PC-3 (cell line): ENCODE results near the gene NDUFAF2. TPM values are rescaled to one million over a fixed set of nuclear protein-coding genes. Genes with fewer than 3 reads are reported as not detected.

Experiments
- ATAC-seq: fragments of 200-7000 bp; cut with Tn5 transposase; 2 replicates; pipeline ENCODE4 v1.9.1; 2020; ENCODE audit warnings: mild to moderate bottlenecking, moderate library complexity
- BruUV-seq: library from RNA; stranded (reverse); fragments of 400-500 nt; replicated peaks from 2 replicates; lab custom pipeline; 2021; lab: Mats Ljungman, UMichigan
- CTCF ChIA-PET: fragments of 300-600 bp; sonication (Branson Sonifier 250); formaldehyde crosslinking; loops from one replicate; lab custom pipeline; 2022; ENCODE audit warnings: antibody characterized with exemption; lab: Charles Lee
- POLR2A ChIA-PET: fragments of 300-600 bp; sonication (Branson Sonifier 250); formaldehyde crosslinking; loops from one replicate; lab custom pipeline; 2022; ENCODE audit warnings: antibody characterized with exemption; ENCODE audit not compliant: unreplicated experiment; lab: Charles Lee
- DNase-seq: peaks from one replicate; pipeline ENCODE4 v3.0.0-alpha.2; 2015
- H2AFZ ChIP-seq: fragments of 300-600 bp; sonication (generic); 2 replicates; pipeline ENCODE4 v1.6.0; 2016; ENCODE audit warnings: antibody characterized with exemption, low read length
- H3F3A ChIP-seq: fragments of 300-600 bp; sonication (generic); one replicate; pipeline ENCODE4 v1.6.0; 2017; ENCODE audit warnings: antibody characterized with exemption, low read length, control low read depth, mild to moderate bottlenecking; ENCODE audit not compliant: unreplicated experiment
- H3K27ac ChIP-seq: fragments of 300-600 bp; sonication (generic); 2 replicates; pipeline ENCODE4 v1.5.1; 2016; ENCODE audit warnings: mild to moderate bottlenecking, low read length
- H3K27me3 ChIP-seq: fragments of 300-600 bp; sonication (generic); 2 replicates; pipeline ENCODE4 v1.6.1; 2016; ENCODE audit warnings: low read length, mixed read lengths
- H3K36me3 ChIP-seq: fragments of 300-600 bp; sonication (generic); 2 replicates; pipeline ENCODE4 v1.6.1; 2016; ENCODE audit warnings: low read depth, mixed run types, low read length, mixed read lengths
- H3K4me1 ChIP-seq: fragments of 300-600 bp; sonication (generic); 2 replicates; pipeline ENCODE4 v1.5.1; 2016; ENCODE audit warnings: low read length; ENCODE audit not compliant: insufficient read depth
- H3K4me2 ChIP-seq: fragments of 300-600 bp; sonication (generic); 2 replicates; pipeline ENCODE4 v1.6.0; 2016; ENCODE audit warnings: low read length
- H3K4me3 ChIP-seq: fragments of 300-600 bp; sonication (generic); 2 replicates; pipeline ENCODE4 v1.5.1; 2016; ENCODE audit warnings: mild to moderate bottlenecking, low read length, mixed read lengths
- H3K79me2 ChIP-seq: fragments of 300-600 bp; sonication (generic); 2 replicates; pipeline ENCODE4 v1.6.1; 2017; ENCODE audit warnings: low read length, mixed read lengths
- H3K9ac ChIP-seq: fragments of 300-600 bp; sonication (generic); 2 replicates; pipeline ENCODE4 v1.6.0; 2016; ENCODE audit warnings: mild to moderate bottlenecking, low read length
- H3K9me2 ChIP-seq: fragments of 300-600 bp; sonication (generic); replicated peaks from 2 replicates; pipeline ENCODE4 v1.6.1; 2016; ENCODE audit warnings: mixed run types, low read length, mixed read lengths
- H3K9me3 ChIP-seq: fragments of 300-600 bp; sonication (generic); 2 replicates; pipeline ENCODE4 v1.6.1; 2016; ENCODE audit warnings: low read length, mixed read lengths
- H4K20me1 ChIP-seq: fragments of 300-600 bp; sonication (generic); 2 replicates; pipeline ENCODE4 v1.6.1; 2016; ENCODE audit warnings: low read length, mixed read lengths
- CTCF ChIP-seq: fragments of 300-600 bp; sonication (generic); conservative IDR thresholded peaks from 2 replicates; pipeline ENCODE4 v1.5.1; 2017; ENCODE audit warnings: antibody characterized with exemption, low read depth, mild to moderate bottlenecking, low read length
- EZH2 ChIP-seq: fragments of 300-600 bp; sonication (generic); IDR thresholded peaks from one replicate; pipeline ENCODE4 v1.6.1; 2017; ENCODE audit warnings: antibody characterized with exemption, mild to moderate bottlenecking, low read length; ENCODE audit not compliant: unreplicated experiment
- EZH2phosphoT487 ChIP-seq: fragments of 300-600 bp; sonication (generic); IDR thresholded peaks from 2 replicates; pipeline ENCODE4 v1.6.1; 2018; ENCODE audit warnings: mild to moderate bottlenecking, antibody characterized with exemption, low read length, borderline replicate concordance
- intact Hi-C: fragments of 100-400 bp; cut with micrococcal nuclease; formaldehyde crosslinking; loops from 2 replicates; pipeline ENCODE4 v1.9.0; 2023
- total RNA-seq: library from RNA; depleted of rRNA; stranded (reverse); fragments of >200 nt; gene quantifications from 2 replicates; pipeline ENCODE4 v1.2.3, GENCODE V29; 2014

The NDUFAF2 gene
- total RNA-seq, 1 experiment from 2014 or later, result 41.9 TPM

DNA sequence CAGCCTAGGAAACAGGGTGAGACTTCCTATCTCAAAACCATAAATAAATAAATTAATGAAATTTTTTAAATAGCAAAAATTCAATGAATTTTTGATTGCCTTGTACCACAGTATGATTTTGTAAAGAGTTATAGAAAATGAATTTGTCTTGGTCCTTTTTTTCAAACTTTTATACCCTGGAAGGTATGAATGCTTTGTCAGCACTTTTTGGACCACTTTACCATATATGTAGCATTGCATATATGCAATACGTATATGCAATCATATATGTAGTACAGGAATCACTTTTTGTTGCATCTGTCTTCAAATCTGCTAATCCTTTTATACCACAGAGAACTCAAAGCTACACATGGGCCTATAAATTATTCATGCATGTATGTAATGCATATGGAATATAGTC lies 226.5 kb downstream of the NDUFAF2 start:
- Histone ChIP-seq H3F3A (no peaks in the 10 kb centered on the region), H3K27ac (no peak overlapping the region), H3K9ac (no peak overlapping the region), H3K9me3 (no peaks in the 10 kb centered on the region), H3K9me2 (no peaks in the 10 kb centered on the region), H3K79me2 (no peaks in the 10 kb centered on the region), H3K4me2 (no peak overlapping the region), H4K20me1 (no peaks in the 10 kb centered on the region), H3K4me1 (no peaks in the 10 kb centered on the region), H2AFZ (no peak overlapping the region), H3K36me3 (no peaks in the 10 kb centered on the region), H3K27me3 (no peaks in the 10 kb centered on the region), H3K4me3 (no peak overlapping the region)
- intact Hi-C loops, result no loop called here
- ATAC-seq (no peak), DNase-seq (no peak)
- TF ChIP-seq EZH2 (no peak), CTCF (no peak), EZH2phosphoT487 (no peak)
- ChIA-PET CTCF (no interaction called here), POLR2A (no interaction called here)
- BruUV-seq, result no TSS peak

- TF ChIP-seq EZH2phosphoT487, result no peak
- TF ChIP-seq CTCF, result no peak
- no peak for TF ChIP-seq EZH2
- DNase-seq (no peak), ATAC-seq (no peak)
- Histone ChIP-seq H3F3A (no peaks in the 10 kb centered on the region), H3K9ac (no peak overlapping the region), H3K36me3 (no peaks in the 10 kb centered on the region), H3K4me2 (no peak overlapping the region), H3K4me1 (no peaks in the 10 kb centered on the region), H3K27ac (no peak overlapping the region), H3K79me2 (no peaks in the 10 kb centered on the region), H2AFZ (no peak overlapping the region), H4K20me1 (no peaks in the 10 kb centered on the region), H3K27me3 (no peaks in the 10 kb centered on the region), H3K4me3 (no peak overlapping the region), H3K9me2 (no peaks in the 10 kb centered on the region), H3K9me3 (no peaks in the 10 kb centered on the region)
- ChIA-PET POLR2A (no interaction called here), CTCF (no interaction called here)
- no TSS peak for BruUV-seq
- intact Hi-C loops, result no loop called here
Observed at GRCh38 chr5:61176631-61177030, 231.6 kb downstream of the NDUFAF2 start.

DNA sequence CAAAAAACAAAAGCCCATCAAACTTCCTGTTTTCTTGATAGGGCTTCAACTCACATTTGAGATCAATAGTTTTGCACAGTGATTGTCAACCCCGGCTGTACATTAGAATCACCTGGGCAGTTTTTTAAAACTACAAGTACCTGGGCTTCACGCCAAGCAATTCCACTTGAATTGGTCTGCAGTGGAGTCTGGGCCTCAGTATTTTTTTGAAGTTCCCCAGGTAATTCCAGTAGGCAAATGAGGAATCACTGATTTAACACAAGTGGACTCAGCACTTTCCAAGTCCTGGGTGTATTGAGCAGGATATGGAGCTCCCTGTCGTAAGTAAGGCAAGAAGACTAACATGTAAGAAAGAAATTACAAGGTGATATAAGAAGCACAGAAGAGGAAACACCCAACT lies 232.1 kb downstream of the NDUFAF2 start:
- Histone ChIP-seq H3K4me1 (no peaks in the 10 kb centered on the region), H3K27ac (no peak overlapping the region), H3K4me3 (no peak overlapping the region), H3K79me2 (no peaks in the 10 kb centered on the region), H3K9me3 (no peaks in the 10 kb centered on the region), H2AFZ (no peak overlapping the region), H3K9ac (no peak overlapping the region), H3K27me3 (no peaks in the 10 kb centered on the region), H3F3A (no peaks in the 10 kb centered on the region), H3K4me2 (no peak overlapping the region), H3K36me3 (no peaks in the 10 kb centered on the region), H3K9me2 (no peaks in the 10 kb centered on the region), H4K20me1 (no peaks in the 10 kb centered on the region)
- no TSS peak for BruUV-seq
- TF ChIP-seq EZH2phosphoT487 (no peak), CTCF (no peak)
- intact Hi-C loops, result no loop called here
- ChIA-PET POLR2A (no interaction called here), CTCF (no interaction called here)
- no peak for DNase-seq
- ATAC-seq, result no peak
